GM04504 (cell line): Measurements from ENCODE around the gene METTL9.
A peak's percentile ranks its signal among the peaks of the same experiment; 100 is the strongest.
"Not testable (repeated sequence)": the region's sequence is repeated elsewhere in the genome, so short reads cannot be mapped to it uniquely, and the experiment has no call there.

ENCODE experiments used
- DNase-seq: peaks from one replicate; pipeline ENCODE4 v3.0.0-alpha.2; 2012; ENCODE audit warnings: low read depth

Gene METTL9

DNA sequence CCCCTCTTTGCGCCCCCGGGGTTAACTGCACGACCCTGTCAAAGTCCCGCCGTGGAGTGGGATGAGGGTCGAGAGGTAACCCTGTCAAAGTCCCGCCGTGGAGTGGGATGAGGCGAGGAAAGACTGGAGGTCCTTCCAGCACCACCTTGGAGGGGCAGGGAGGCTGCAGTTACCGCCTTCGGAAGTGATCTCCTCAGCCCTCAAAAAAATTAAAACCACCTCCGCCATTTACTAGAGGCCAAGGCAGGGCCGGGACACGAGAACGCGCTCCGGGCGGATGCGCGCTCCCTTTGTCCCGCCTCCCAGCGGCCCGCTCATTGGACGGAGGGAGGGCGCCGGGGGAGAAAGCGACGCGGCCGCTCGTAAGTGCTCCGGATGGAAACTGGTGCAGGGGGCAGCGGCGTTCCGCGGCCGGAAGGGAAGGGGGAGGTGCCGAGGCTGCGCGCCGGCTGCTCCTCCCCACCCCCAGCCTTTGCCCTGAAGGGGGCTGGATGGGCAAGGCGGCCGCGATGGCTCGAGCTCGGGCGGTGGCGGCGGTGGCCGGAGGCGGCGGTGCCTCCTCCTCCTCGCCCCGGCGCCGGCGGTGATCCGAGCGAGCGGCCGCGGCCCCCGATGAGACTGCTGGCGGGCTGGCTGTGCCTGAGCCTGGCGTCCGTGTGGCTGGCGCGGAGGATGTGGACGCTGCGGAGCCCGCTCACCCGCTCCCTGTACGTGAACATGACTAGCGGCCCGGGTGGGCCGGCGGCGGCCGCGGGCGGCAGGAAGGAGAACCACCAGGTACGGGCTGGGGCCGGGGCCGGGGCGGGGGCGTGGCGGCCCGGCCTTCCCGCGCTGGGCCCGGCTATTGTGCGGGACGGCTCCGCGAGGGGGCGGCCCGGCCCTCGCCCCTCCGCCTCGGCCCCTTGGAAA, at the start of gene METTL9:
METTL9 (plus strand) TSS at position 456 of the 909 bp plus-strand sequence; CDS start at position 613, 157 bp downstream.
- peak; percentile 87 for DNase-seq

DNA sequence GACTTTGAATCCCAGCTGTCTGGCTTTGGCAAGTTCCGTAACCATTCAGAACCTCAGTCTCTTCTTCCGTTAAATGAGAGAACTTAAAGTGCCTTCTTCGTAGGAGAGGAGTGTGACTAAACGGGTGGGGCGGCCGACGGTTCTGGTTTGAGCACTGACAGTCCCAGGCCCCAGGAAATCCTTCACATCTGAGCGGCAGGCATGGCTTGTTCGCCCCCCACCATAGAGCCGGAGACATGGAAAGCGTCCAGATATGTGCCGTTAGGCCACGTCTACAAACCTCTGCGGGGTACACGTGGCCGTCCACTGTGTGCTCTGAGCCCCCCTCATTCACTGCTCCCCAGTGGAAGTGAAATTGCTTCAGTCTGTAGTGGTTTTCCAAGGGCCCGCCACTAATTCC, 49.4 kb upstream of the METTL9 start:
- not testable (repeated sequence) for DNase-seq

DNA sequence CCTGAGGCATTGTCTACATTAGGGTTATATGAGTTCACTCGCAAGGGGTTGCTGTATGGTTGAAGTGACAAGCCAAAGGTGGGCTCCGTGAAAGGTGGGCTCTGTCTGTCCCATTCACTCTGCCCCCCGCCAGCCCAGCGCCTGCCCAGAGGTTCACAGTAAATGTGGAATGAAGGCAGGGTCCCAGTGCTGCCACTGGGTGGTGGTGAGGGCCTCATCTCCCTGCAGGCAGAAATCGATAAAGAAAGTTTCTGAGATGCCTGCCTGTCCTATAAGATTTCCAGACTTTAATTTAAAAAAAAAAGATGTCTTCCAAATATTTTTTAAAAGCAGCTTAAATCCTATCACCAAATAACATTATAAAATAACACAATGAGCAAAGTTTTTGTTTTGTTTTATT, 48.9 kb upstream of the METTL9 start:
- not testable (repeated sequence) for DNase-seq

DNA sequence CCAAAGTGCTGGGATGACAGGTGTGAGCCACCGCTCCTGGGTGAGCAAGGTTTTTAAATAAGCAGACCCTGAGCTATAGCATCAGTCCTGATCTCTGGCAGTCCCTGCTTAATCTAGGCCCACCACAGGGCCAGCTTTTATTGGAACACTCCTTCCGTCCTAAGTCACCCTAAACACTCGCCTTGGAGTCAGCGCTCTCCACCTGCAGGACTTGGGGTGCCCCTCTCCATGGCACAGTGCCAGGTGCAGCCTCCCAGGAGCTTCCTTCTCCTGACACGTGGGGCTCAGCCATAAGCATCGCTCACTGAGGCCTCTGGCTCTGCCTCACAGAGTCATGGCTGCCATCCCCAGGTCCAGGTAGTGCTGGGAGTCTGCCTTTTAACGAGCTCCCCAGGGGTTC, 48.3 kb upstream of the METTL9 start:
- not testable (repeated sequence) for DNase-seq

DNA sequence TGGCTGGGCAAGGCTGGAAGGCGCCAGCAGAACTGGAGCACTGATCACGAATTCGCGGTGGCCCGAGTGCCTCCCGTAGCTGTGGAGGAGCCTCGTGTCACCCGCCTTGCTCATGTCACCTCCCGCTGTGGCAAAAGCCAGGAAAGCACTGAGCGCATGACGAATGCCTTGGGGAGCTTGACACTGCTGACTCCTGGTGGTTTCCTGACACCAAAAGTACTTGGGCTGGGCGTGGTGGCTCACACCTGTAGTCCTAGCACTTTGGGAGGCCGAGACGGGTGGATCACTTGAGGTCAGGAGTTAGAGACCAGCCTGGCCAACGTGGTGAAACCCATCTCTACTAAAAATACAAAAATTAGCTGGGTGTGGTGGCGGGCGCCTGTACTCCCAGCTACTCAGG, 47.8 kb upstream of the METTL9 start:
- DNase-seq: not testable (repeated sequence)

DNA sequence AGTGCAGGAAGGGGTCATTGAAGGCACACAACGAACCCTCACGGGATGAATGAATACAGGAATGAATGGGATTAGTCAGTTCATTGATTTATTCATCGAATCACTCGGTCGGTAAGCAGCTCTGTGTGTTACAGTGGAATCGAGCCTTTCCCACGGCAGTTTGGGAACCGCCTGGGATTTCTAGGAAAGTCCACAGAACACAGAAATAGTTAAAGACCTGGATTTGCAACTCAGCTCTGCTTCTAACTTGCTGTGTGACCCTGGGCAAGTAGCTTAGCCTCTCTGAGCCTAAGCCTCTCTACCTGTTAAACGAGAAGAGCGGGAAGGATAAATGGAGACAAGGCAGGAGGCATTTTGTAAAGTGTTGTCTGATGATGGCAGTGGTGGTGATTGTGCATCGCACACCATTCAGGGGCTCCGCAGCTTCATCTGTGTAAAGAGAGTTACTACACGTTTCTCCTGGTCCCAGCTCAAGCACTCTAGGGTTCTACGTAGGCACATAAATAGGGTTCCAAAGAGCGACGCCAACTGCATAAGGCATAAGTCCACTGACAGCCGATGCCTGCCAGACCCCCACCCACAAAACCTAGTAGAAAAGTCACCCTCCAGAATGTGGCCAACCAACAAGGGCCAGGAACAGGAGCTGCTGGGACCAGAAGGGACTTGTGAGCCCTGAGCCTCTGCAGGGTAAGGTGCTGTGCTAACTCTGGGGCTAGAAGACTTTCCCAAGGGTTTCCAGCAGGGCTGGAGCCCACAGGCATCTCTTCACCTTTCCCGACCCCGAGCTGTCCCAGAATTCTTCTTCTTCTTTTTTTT, 45.7 kb upstream of the METTL9 start:
- not testable (repeated sequence) for DNase-seq

DNA sequence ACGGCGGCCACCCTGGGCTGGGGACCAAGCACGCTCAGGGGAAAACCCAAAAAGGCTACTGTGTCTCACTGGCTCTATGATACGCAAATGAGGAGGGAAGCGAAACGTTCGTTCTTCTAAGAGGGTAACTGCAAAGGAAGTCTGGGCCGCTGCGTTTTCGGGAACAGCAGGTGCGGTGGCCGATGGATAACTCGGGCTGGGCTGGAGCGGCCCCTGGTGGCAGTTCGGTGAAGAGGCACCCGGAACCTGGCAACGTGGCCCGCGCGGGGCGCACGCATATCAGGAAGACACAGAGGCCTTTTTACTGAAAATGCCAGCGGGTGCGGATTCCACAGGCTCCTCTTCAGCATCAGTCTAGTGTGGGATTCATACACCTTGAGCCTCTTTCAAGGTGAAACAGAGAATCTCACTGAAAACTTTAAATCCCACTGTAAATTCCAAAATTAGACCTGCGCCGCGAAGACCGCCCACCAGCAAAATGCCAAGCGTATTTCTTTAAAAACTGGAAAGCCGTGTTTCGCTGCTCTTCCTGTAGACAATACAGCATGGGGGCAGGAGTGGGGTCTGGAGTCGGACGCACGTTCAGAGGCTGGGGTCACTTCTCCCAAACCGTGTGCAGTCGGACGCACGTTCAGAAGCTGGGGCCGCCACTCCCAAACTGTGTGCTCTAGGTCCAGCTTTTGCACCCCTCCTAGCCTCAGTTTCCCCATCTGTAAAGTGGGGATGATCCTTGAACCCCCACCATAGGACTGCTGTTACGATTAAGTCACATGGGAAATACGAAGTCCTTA, 44.4 kb upstream of the METTL9 start:
- DNase-seq: no peak

DNA sequence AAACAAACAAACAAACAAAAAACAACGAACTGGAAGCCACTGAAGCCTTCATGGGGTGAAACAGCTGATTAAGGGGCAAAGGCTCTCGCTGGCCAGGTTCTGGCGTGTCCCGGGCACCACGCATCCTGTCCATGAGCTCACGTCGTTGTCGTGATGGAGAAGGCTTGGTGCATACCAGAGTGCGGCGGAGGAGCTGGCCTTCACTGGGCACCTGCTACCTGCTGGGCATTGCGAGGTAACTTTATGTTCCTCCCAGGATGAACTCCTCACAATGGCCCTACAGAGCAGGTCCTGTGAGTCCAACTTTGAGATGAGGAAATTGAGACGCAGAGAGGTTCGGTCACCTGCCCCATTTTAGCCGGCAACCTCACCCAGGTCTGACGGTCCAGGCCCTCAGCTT, 43.8 kb upstream of the METTL9 start:
- DNase-seq: not testable (repeated sequence)

DNA sequence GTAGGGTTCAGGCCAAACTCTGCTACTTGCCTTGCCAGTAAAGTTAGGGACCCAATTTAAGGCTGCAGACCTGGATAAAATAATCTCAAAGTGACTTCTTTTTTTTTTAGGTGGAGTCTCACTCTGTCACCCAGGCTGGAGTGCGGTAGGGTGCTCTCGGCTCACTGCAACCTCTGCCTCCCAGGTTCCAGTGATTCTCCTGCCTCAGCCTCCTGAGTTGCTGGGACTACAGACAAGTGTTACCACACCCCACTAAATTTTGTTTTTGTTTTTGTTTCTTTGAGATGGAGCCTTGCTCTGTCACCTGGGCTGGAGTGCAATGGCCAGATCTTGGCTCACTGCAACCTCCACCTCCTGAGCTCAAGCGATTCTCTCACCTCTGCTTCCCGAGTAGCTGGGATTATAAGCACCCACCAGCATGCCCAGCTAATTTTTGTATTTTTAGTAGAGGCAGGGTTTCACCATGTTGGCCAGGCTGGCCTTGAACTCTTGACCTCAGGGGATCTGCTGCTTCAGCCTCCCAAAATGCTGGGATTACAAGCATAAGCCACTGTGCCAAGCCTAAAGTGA, 43.3 kb upstream of the METTL9 start:
- DNase-seq: not testable (repeated sequence)

DNA sequence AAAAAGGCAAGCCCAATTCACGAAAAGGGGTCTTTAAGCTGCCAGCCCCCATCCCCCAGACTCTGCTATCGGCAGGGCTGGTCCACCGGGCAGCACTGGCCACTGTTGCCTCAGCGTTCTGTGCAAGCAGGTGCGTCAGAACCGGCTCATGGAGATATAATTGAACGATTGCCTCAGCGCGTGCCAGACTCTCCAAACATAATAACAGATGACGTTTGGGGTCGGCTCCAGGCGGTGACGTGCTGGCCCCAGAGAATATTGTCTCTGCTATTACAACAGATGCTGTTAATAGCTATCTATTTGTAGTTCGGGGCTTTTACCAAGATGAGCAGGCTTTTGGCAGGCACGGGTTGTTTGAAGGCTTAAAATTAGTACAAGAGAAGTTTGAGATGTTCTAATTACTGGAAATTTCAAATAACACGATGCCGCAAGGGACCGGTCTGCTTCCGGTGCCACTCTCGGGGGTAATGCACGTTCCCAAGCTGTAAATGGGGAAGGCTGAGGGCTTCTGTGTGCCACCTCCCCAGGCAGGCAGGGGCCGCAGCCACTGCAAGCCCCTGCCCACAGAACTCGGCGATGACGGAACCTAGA, 42.6 kb upstream of the METTL9 start:
- DNase-seq: peak; percentile 61

DNA sequence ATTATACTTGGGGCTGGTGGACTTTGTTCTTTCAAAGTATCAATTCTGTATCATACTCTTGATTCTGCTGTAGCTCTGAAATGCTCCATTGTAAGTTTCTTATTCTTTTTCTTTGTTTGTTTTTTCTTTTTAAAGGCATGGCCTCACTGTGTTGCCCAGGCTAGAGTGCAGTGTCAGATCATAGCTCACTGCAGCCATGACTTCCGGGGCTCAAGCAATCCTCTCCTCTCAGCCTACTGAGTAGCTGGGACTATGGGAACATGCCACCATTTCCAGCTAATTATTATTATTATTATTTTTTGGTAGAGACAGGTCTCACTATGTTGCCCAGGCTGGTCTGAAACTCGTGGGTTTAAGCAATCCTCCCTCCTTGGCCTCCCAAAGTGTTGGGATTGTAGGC, 38.9 kb upstream of the METTL9 start:
- DNase-seq: no peak

DNA sequence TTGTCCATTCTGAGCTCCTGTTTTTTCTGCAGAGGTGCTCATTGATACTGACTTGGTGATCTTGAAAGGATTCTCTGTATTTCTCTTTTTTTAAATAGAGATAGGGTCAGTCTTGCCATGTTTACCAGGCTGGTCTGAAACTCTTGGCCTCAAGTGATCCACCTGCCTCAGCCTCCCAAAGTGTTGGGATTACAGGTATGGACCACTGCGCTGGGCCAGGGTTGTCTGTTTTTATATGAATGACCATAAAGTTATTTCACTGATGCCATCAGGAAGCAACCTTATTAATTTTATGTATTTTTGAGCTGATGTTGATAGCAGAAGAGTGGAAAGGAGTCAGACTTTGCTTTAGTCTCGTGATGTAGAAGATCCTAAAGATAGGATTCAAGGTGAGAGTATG, 35.7 kb upstream of the METTL9 start:
- DNase-seq: no peak

DNA sequence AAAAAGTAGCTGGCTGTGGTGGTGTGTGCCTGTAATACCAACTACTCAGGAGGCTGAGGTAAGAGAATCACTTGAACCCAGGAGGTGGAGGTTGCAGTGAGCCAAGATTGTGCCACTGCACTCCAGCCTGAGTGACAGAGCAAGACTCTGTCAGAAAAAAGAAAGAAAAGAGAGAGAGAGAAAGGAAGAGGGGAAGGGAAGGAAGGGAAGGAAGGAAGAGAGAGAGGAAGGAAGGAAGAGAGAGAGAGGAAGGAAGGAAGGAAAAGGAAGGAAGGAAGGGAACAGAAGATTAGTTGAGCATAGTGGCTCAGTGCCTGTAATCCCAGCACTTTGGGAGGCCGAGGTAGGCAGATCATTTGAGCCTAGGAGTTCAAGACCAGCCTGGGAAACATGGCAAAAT, 35.0 kb upstream of the METTL9 start:
- DNase-seq: not testable (repeated sequence)

DNA sequence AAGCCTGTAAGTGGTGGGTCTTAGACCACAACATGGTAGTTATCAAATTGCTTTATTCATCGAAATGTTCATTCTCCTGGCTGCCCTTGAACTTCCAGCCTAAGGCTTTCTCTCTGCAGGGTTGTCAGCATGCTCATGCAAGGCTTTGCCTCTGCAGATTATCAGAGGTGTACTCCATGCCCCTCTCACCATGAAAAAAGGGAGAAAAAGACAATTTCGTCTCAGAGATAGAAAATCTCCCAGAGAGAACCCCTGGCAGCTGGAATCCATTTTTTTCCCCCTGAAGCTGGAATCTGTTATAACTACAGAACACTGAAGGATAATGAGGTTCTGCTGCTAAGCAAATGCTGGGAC, 33.9 kb upstream of the METTL9 start:
- DNase-seq: no peak

DNA sequence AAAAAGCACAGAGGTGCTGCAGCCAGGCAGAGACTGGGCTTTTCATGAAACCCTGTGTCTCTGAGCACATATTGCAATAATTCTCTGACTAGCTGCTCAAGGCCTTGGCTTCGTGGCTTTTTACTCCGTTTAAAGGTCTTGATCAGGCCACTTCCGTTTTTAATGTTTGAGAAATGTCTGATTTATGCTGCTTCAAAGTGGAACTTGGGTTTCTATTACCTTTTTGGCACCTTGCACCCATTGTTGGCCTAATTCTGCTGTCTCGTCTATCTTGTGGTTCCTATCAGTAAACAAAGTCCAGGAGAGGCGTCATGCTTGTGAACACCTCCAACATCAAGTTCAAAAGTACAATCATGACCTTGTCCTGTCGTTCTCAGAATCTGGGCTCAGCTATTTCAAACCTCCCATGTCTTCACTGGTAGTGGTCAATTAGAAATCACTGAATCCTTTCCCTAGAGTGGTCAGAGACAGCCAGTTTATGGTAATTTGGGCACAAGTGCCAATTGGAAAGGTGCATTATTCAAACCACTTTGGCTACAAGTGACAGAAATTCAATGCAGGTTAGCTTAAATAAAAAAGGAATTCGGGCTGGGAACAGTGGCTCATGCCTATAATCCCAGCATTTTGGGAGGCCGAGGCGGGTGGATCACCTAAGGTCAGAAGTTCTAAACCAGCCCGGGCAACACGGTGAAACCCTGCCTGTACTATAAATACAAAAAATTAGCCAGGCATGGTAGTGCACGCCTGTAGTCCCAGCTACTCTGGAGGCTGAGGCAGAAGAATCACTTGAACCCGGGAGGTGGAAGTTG, 33.3 kb upstream of the METTL9 start:
- DNase-seq: no peak

DNA sequence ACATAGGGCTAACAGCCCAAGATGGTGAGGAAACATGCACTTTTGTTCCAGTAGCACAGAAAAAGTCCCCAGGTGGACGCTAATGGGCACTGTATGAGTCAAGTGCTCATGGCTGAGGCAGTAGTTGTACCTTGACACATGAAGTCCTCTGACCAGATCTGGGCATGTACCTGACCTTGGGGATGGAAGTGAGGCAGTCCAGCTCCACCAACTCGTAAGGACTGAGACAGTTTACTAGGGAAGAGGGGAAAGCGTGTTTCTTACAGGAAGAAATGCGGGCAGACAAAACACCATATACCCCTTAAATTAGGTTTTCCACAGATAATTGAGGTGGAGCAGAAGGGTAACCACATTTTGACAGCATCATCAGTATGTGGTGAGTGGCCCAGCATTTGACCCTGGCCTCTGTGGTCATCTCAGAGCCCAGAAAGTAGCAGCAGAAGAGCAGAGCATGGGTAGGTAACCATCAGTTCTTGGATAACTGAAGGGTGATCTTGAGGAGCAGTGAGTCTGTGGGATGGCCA, 32.4 kb upstream of the METTL9 start:
- DNase-seq: no peak

DNA sequence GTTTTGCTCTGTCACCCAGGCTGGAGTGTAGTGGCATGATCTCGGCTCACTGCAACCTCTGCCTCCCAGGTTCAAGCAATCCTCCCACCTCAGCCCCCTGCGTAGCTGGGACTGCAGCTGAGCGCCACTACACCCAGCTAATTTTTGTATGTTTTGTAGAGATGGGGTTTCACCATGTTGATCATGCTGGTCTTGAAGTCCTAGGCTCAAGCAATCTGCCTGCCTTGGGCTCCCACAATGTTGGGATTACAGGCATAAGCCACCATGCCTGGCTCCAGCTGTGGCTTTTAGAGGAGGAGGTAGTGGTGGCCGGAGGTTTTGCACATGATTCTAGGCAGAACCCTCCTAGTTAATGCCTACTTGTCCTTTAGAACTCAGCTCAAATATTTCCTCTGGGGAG, 31.9 kb upstream of the METTL9 start:
- not testable (repeated sequence) for DNase-seq

DNA sequence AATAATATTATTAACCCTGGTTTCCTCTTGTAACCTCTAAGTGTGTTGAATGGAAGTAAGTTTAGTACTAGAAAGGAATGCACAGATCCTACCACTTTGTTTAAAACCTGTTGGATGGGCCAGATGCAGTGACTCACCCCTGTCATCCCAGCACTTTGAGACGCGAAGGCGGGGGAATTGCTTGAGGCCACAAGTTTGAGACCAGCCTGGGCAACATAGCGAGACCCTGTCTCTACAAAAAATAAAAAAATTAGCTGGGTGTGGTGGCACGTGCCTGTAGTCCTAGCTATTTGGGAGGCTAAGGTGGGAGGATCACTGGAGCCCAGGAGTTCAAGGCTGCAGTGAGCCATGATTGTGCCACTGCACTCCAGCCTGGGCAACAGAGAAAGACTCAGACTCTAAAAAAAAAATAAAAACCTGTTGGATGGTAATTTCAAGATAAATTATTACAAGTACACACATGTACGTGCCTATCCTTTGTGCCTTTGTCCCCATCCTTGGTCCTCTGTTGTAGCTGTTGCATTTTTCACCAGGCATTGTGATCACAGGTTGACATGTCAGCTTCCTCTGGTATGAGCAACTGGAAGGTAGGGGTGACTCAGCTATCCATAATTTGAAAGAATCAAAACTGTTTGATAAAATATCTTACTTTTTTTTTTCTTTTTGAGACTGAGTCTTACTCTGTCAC, 30.7 kb upstream of the METTL9 start:
- no peak for DNase-seq

DNA sequence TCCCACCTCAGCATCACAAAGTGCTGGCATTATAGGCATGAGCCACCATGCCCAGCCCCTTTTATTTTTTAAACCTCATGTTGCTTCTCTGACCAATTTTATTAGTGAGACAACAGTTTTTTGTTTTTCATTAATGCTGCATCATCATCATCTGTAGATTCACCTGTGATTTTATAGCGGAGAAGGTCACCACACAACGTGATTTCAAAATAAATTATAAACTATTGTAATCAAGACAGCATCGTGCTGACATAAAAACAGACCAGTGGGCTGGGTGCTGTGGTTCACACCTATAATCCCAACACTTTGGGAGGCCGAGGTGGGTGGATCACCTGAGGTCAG, 28.7 kb upstream of the METTL9 start:
- no peak for DNase-seq

DNA sequence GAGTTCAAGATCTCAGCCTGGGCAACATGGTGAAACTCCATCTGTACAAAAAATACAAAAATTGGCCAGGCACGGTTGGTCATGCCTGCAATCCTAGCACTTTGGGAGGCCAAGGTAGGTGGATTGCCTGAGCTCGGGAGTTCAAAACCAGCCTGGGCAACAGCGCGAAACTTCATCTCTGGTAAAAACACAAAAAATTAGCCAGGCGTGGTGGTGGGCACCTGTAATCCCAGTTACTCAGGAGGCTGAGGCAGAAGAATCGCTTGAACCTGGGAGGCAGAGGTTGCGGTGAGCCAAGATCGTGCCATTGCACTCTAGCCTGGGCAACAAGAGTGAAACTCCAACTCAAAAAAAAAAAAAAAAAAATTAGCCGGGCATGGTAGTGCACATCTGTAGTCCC, 25.9 kb upstream of the METTL9 start:
- DNase-seq: not testable (repeated sequence)
